ENCODE measurements around the gene PLEKHH3.
"Not testable (repeated sequence)": the region's sequence is repeated elsewhere in the genome, so short reads cannot be mapped to it uniquely, and the experiment has no call there.

PLEKHH3 gene

DNA sequence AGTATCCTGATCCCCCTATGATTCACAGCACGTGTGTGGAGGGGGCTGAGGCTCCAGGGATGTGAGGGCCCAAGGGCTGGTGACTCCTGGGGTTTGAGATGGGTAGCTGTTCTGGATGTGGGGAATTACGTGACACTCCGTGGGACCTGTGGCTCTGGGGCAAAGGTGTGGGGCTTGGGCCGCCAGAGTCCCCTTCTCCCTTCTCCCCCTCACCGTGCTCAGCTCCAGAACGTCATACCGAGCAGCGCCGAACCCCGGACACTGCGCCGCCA is 7.2 kb downstream of the PLEKHH3 start:
- TF ChIP-seq, protein P1, sequence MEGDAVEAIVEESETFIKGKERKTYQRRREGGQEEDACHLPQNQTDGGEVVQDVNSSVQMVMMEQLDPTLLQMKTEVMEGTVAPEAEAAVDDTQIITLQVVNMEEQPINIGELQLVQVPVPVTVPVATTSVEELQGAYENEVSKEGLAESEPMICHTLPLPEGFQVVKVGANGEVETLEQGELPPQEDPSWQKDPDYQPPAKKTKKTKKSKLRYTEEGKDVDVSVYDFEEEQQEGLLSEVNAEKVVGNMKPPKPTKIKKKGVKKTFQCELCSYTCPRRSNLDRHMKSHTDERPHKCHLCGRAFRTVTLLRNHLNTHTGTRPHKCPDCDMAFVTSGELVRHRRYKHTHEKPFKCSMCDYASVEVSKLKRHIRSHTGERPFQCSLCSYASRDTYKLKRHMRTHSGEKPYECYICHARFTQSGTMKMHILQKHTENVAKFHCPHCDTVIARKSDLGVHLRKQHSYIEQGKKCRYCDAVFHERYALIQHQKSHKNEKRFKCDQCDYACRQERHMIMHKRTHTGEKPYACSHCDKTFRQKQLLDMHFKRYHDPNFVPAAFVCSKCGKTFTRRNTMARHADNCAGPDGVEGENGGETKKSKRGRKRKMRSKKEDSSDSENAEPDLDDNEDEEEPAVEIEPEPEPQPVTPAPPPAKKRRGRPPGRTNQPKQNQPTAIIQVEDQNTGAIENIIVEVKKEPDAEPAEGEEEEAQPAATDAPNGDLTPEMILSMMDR (IDR thresholded peaks at IDR 0.05; ENCODE audit: poor library complexity, severe bottlenecking), result no peak
- Histone ChIP-seq H3K9me3 (ENCODE audit: severe bottlenecking) (no peaks in the 10 kb centered on the region), H3K4me1 (ENCODE audit: insufficient read depth, poor library complexity, severe bottlenecking) (peaks cover 48% of the 10 kb centered on the region), H3K36me3 (ENCODE audit: low read depth) (peaks cover 88% of the 10 kb centered on the region), H3K4me3 (ENCODE audit: severe bottlenecking) (no peak overlapping the region), H3K27ac (ENCODE audit: poor library complexity, severe bottlenecking) (peak overlapping the region; percentile 83), H3K27me3 (ENCODE audit: insufficient read depth, poor library complexity, severe bottlenecking) (no peaks in the 10 kb centered on the region)
- DNase-seq (ENCODE audit: low spot score), result no peak
- ATAC-seq (ENCODE audit: low read depth), result no peak

DNA sequence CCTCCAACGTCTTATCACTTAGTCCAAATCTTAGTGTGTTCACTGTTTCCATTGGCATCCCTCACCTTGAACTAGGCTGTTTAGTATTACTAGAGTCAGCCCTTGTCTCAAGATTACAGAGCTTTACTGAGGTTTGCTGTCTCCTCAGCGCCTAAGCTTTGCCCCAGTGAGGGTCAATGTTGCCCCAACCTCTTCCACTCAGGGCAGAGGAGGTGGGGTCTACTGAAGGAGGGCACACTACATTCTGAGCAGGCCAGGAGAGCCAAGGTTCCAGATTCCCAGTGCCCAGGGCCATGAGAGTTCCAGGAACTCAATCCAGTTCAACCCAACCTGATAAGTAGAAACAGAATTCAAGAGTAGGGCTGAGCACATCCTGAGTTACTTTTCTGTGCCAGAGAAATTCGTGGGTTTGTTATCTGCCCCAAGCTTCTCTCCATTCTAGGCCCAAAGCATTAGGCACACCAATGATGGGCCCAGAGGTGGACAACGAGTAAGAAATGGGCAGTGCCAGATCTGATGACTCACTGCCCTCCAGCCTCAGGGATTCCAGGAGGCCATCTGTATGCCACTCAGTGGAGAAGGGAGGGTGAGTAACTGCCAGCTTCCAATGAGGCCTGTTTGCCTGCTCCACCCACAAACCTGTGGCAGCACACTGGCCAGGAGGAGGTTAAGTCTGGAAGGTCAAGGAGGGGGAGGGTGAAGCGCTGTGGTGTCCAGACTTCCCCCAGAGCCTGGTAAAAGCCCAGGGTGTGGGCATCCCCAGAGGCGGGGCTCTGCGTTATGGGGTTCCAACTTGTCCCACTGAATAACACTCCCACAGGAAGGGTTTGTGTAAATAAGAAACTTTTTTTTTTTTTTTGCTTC is 9.5 kb downstream of the PLEKHH3 start:
- H3K4me3 ChIP-seq (ENCODE audit: severe bottlenecking), result no peak overlapping the region
- no peaks in the 10 kb centered on the region for H3K9me3 ChIP-seq (ENCODE audit: severe bottlenecking)
- ATAC-seq (ENCODE audit: low read depth) (peak; percentile 89), DNase-seq (ENCODE audit: low spot score) (peak; percentile 95)
- H3K27me3 ChIP-seq (ENCODE audit: insufficient read depth, poor library complexity, severe bottlenecking), result no peaks in the 10 kb centered on the region
- peak overlapping the region; percentile 83 for H3K27ac ChIP-seq (ENCODE audit: poor library complexity, severe bottlenecking)
- TF ChIP-seq, protein P1 (IDR thresholded peaks at IDR 0.05; ENCODE audit: poor library complexity, severe bottlenecking), result no peak
- peaks cover 87% of the 10 kb centered on the region for H3K36me3 ChIP-seq (ENCODE audit: low read depth)
- peaks cover 38% of the 10 kb centered on the region for H3K4me1 ChIP-seq (ENCODE audit: insufficient read depth, poor library complexity, severe bottlenecking)

DNA sequence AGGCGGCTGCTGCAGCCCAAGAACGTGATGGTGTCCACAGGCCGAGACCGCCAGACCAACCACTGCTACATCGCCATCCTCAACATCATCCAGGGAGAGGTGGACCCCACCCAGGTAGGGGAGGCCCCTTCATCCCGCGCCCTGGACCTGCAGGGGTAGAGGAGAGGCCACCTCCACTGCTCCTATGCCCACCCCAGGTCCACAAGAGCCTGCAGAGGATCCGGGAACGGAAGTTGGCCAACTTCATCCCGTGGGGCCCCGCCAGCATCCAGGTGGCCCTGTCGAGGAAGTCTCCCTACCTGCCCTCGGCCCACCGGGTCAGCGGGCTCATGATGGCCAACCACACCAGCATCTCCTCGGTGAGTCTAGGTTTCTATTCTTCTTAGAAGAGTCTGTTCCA is 10.7 kb downstream of the PLEKHH3 start:
- H3K27ac ChIP-seq (ENCODE audit: poor library complexity, severe bottlenecking), result peak overlapping the region; percentile 83
- H3K27me3 ChIP-seq (ENCODE audit: insufficient read depth, poor library complexity, severe bottlenecking); H3K4me3 ChIP-seq (ENCODE audit: severe bottlenecking); DNase-seq (ENCODE audit: low spot score); H3K9me3 ChIP-seq (ENCODE audit: severe bottlenecking); ATAC-seq (ENCODE audit: low read depth): not testable (repeated sequence)
- H3K4me1 ChIP-seq (ENCODE audit: insufficient read depth, poor library complexity, severe bottlenecking), result peaks cover 32% of the 10 kb centered on the region
- peaks cover 87% of the 10 kb centered on the region for H3K36me3 ChIP-seq (ENCODE audit: low read depth)

DNA sequence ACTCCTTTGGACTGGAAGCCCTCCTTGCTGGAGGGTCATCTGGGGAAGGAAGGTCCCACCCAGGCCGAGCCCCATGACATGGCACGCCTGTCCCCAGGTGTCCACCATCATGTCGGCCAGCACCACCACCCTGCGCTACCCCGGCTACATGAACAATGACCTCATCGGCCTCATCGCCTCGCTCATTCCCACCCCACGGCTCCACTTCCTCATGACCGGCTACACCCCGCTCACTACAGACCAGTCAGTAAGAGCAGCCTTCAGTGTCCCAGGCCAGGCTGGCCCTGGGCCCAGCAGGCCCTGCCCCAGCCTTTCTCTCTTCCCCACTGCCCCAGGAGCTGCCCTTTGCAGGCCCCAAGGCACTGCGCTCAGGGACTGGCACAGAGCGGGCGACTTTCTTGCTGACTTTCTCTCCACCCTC is 11.2 kb downstream of the PLEKHH3 start:
- TF ChIP-seq, protein P1 (IDR thresholded peaks at IDR 0.05; ENCODE audit: poor library complexity, severe bottlenecking), result no peak
- H3K36me3 ChIP-seq (ENCODE audit: low read depth), result peaks cover 87% of the 10 kb centered on the region
- no peaks in the 10 kb centered on the region for H3K27me3 ChIP-seq (ENCODE audit: insufficient read depth, poor library complexity, severe bottlenecking)
- no peak for ATAC-seq (ENCODE audit: low read depth)
- H3K4me1 ChIP-seq (ENCODE audit: insufficient read depth, poor library complexity, severe bottlenecking), result peaks cover 37% of the 10 kb centered on the region
- DNase-seq (ENCODE audit: low spot score), result no peak
- H3K27ac ChIP-seq (ENCODE audit: poor library complexity, severe bottlenecking), result no peak overlapping the region
- H3K4me3 ChIP-seq (ENCODE audit: severe bottlenecking), result no peak overlapping the region
- H3K9me3 ChIP-seq (ENCODE audit: severe bottlenecking), result no peaks in the 10 kb centered on the region

DNA sequence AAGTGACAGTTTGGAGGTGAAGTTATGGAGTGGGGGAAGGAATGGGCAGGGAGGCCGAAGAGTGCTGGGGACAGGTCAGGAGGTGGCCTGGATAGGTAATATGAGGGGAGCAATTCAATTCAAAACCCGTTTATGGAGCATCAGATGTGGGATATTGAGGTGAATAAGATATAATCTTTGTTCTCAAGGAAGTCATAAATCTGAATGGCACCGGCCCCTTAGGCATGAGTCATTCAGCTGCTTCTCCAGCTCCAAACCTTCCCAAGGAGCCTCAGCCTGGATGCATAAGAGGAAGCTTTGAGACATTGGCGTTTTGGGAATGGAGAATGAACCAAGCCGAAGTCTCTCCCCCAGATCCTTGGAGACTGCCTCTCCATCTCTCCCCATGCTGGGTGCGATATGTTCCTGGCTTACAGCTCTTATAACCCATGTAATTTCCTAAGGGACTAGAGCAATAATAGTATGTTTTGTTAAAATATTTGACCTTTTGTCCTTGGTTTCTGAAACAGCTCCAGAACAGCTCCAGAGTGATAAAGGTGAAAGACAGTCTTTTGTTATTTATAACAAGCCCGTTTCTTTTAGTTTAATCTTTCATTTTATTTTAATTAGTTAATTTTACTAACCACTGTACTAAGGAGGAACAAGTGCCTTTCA is 16.0 kb downstream of the PLEKHH3 start:
- peak; percentile 64 for ATAC-seq (ENCODE audit: low read depth)
- Histone ChIP-seq H3K4me3 (ENCODE audit: severe bottlenecking) (peak overlapping the region; percentile 9), H3K27ac (ENCODE audit: poor library complexity, severe bottlenecking) (peak overlapping the region; percentile 82), H3K4me1 (ENCODE audit: insufficient read depth, poor library complexity, severe bottlenecking) (peaks cover 17% of the 10 kb centered on the region), H3K27me3 (ENCODE audit: insufficient read depth, poor library complexity, severe bottlenecking) (no peaks in the 10 kb centered on the region), H3K9me3 (ENCODE audit: severe bottlenecking) (no peaks in the 10 kb centered on the region), H3K36me3 (ENCODE audit: low read depth) (peaks cover 50% of the 10 kb centered on the region)
- TF ChIP-seq, protein P1 (IDR thresholded peaks at IDR 0.05; ENCODE audit: poor library complexity, severe bottlenecking), result no peak
- DNase-seq (ENCODE audit: low spot score), result no peak

DNA sequence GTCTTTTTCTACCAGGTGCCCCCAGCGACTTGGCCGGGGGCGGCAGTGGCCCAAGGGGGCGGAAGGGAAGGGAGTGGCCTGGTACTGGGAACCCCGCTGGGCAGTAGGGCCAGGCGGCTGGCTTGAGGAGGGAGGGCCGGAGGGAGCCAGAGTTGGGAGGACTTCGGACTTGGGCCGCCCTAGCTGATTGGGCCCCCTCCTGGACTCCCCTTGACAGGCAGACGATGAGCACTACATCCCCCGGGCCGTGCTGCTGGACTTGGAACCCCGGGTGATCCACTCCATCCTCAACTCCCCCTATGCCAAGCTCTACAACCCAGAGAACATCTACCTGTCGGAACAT is 16.9 kb downstream of the PLEKHH3 start:
- H3K9me3 ChIP-seq (ENCODE audit: severe bottlenecking); DNase-seq (ENCODE audit: low spot score); H3K27me3 ChIP-seq (ENCODE audit: insufficient read depth, poor library complexity, severe bottlenecking): not testable (repeated sequence)
- peak; percentile 15; the same call in 1 of the 3 replicates for ATAC-seq (ENCODE audit: low read depth)
- H3K4me1 ChIP-seq (ENCODE audit: insufficient read depth, poor library complexity, severe bottlenecking), result peaks cover 17% of the 10 kb centered on the region
- H3K4me3 ChIP-seq (ENCODE audit: severe bottlenecking), result peak overlapping the region; percentile 47
- H3K27ac ChIP-seq (ENCODE audit: poor library complexity, severe bottlenecking), result peak overlapping the region; percentile 82
- peaks cover 41% of the 10 kb centered on the region for H3K36me3 ChIP-seq (ENCODE audit: low read depth)
